CD4-positive, alpha-beta T cell treated with Interferon gamma for 1 hour (primary cell): ENCODE data around the gene DCAF10.
A peak's percentile ranks its signal among the peaks of the same experiment; 100 is the strongest.
"Not testable (repeated sequence)": the region's sequence is repeated elsewhere in the genome, so short reads cannot be mapped to it uniquely, and the experiment has no call there.

Experiments
- DNase-seq: peaks from one replicate; pipeline ENCODE4 v3.0.0-alpha.2; 2020

The DCAF10 gene, protein sequence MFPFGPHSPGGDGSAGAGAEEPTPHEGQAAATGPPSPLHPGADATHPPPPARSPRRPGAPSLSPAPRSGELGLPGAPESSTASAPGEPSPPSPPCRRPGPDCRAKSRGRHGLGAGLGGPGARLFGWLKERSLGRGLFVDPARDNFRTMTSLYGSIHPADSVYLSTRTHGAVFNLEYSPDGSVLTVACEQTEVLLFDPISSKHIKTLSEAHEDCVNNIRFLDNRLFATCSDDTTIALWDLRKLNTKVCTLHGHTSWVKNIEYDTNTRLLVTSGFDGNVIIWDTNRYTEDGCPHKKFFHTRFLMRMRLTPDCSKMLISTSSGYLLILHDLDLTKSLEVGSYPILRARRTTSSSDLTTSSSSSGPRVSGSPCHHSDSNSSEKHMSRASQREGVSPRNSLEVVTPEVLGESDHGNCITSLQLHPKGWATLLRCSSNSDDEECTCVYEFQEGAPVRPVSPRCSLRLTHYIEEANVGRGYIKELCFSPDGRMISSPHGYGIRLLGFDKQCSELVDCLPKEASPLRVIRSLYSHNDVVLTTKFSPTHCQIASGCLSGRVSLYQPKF

DNA sequence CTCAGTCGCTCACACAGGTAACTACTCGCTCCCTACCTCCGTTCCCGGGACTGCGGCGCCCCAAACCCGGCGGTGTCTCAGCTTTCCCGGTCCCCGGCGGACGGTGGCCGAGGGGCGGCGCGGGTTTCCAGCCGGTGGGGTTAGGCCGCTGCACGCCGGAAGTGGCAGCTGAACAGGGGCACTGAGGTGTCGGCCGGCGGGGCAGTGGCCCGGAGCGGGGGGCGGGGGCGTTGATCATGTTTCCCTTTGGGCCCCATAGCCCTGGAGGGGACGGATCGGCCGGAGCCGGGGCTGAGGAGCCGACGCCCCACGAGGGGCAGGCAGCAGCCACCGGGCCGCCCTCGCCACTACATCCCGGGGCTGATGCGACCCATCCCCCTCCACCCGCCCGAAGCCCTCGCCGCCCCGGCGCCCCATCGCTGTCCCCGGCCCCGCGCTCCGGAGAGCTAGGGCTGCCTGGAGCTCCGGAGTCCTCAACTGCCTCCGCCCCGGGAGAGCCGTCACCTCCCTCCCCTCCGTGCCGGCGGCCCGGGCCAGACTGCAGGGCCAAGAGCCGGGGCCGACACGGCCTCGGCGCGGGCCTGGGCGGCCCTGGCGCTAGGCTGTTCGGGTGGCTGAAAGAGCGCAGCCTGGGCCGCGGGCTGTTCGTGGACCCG, at the start of gene DCAF10:
DCAF10 (plus strand) TSS at position 167 of the 656 bp plus-strand sequence; CDS start at position 237, 70 bp downstream.
- DNase-seq = peak; percentile 83

GRCh38 chr9:37751186-37751585, 49.4 kb upstream of the DCAF10 start:
- no peak for DNase-seq

DNA sequence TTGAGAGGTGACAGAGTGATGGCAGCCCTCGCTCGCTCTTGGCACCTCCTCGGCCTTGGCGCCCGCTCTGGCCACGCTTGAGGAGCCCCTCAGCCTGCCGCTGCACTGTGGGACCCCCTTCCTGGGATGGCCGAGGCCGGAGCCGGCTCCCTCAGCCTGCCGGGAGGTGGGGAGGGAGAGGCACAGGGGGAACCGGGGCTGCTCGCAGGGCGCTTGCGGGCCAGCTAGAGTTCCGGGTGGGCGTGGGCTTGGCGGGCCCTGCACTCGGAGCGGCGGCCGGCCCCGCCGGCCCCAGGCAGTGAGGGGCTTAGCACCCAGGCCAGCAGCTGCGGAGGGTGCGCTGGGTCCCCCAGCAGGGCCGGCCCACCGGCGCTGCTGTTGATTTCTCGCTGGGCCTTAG, 48.9 kb upstream of the DCAF10 start:
- not testable (repeated sequence) for DNase-seq

GRCh38 chr9:37752112-37752511, 48.5 kb upstream of the DCAF10 start:
- DNase-seq = not testable (repeated sequence)

DNA sequence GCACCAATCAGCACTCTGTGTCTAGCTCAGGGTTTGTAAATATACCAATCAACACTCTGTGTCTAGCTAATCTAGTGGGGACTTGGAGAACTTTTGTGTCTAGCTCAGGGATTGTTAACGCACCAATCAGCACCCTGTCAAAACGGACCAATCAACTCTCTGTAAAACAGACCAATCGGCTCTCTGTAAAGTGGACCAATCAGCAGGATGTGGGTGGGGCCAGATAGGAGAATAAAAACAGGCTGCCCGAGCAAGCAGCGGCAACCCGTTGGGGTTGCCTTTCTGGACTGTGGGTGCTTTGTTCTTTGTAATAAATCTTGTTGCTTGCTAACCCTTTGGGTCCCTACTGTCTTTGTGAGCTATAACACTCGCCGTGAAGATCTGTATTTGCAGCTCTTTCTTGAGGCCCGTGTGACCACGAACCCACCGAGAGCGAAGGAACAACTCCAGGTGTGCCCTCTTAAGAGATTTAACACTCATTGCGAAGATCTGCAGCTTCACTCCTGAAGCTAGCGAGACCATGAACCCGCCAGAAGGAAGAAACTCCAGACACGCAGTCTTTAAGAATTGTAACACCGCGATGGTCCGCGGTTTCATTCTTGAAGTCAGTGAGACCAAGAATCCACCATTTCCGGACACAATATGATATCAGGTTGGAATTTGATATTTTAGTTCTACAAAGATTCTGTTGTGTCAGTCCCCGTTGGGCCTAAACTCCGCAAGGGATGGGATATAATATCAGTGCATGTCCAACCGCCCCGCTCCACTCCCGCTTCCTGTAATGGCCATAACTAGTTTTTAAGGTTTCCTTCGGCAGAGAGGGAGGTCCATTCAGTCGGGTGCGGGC, 47.7 kb upstream of the DCAF10 start:
- DNase-seq = no peak

GRCh38 chr9:37753489-37754190, 47.0 kb upstream of the DCAF10 start, which contains the start of gene TRMT10B:
Gene TRMT10B (plus strand): TSS chr9:37753805. CDS start chr9:37761932, 8,127 bp downstream.
- DNase-seq = peak; percentile 68

DNA sequence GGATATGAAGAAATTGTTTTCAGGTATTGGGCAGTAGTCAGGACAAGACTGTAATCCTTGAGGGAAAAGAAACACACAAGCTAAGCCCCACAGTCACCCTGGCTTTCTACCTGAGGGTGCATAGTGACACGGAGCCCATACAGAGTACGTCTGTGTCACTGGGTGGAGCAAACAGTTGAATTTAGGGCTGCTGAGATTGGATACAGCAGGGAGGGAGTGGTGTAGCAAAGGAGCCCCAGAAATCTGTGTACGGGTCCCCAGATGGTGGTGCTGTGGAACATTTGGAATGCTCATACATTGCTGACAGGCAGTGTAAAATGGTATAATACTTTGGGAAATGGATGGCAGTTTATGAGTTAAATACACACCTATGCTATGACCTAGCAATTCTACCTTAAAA, 41.9 kb upstream of the DCAF10 start:
- no peak for DNase-seq

DNA sequence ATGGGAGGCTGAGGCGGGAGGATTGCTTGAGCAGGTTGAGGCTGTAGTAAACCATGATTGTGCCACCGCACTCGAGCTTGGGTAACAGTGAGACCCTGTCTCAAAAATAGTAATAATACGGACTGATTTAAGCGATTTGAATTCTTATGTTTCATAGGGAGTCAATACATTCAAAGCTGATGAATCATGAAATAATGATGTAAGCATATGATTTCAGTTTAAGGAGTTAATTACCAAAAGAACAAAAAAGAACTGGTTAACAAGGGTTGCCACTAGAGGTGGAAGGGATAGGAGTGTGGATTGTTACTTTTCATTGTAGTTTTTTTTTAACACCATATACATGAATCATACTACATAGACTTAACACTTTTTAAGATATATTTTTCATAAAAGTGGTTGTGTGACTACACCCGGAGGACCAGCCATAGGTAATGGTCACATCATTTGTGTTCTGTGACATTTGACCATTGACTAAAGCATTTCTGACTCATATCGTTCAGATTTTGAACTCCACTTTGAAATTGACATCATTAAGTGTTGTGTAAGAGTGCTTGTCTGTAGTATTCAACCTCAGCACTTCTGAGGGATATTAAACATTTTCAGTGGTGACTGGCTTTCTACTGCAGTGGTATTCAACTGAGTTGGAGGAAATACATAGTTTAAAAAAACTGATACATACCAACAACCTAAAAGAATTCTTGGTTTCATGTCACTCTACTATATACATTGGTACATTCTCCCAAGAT, 40.0 kb upstream of the DCAF10 start:
- DNase-seq = no peak

DNA sequence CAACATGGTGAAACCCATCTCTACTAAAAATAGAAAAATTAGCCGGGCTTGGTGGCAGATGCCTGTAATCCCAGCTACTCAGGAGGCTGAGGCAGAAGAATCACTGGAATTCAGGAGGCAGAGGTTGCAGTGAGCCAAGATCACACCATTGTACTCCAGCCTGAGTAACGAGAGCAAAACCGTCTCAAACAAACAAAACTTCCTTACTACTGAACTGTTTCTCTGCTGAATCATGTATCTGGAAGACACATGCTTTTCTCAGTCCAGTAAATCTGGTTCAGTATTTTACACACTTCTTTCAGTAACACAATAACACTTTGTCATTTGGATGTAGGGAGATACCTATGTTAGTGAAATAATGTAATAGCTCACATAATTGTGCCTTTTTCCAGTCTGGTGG, 39.1 kb upstream of the DCAF10 start:
- DNase-seq = no peak

- DNase-seq = not testable (repeated sequence)
Measured at GRCh38 chr9:37765263-37765662, 35.3 kb upstream of the DCAF10 start.

GRCh38 chr9:37769306-37769705, 31.3 kb upstream of the DCAF10 start:
- no peak for DNase-seq

- no peak for DNase-seq
Measured at GRCh38 chr9:37769995-37770394, 30.6 kb upstream of the DCAF10 start.

DNA sequence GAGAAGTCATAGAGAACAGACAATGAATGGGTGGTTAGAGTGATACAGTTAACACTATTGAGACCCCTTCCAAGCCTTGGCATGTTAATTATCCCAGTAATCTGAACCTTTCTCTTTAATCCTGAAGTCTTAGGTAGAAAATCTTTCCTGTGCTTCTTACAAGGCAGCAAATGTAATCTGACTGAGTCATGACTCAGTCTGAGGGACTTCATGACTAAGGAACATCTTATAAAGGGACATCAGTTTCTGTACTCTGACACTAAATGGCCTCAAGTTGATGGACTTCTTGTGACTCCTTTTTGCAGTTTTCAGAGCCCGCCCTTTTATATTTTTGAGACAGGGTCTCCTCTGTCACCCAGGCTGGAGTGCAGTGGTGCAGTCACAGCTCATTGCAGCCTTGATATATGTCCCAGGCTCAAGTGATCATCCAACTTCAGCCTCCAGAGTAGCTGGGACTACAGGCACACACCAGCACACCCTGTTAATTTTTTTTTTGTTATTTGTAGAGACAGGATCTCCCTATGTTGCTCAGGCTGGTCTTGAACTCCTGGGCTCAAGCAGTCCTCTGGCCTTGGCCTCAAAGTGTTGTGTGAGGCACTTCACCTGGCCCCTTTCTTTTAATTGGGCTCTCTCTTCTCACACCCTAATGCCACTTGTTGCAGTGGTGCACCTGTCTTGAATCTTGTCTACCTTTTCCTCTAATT, 25.2 kb upstream of the DCAF10 start:
- DNase-seq = no peak

- DNase-seq = no peak
Measured at GRCh38 chr9:37776328-37776727, 24.3 kb upstream of the DCAF10 start.

- DNase-seq = no peak
Measured at GRCh38 chr9:37778534-37778933, 22.1 kb upstream of the DCAF10 start.

DNA sequence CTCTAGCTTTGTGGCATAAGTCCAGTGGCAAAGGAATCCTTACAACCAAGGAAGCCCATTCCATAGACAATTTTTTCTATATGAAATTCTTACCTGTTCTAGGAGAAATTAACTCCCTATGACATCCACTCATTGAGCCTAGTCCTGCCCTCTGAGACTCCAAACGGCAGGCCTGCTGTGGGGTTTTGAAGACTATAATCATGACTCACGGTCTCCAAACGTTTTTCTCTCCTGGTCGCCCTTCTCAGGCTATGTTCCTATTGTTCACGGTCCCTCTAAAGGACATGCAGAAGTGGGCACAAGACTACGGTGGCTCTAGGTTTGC, 16.3 kb upstream of the DCAF10 start:
- no peak for DNase-seq

DNA sequence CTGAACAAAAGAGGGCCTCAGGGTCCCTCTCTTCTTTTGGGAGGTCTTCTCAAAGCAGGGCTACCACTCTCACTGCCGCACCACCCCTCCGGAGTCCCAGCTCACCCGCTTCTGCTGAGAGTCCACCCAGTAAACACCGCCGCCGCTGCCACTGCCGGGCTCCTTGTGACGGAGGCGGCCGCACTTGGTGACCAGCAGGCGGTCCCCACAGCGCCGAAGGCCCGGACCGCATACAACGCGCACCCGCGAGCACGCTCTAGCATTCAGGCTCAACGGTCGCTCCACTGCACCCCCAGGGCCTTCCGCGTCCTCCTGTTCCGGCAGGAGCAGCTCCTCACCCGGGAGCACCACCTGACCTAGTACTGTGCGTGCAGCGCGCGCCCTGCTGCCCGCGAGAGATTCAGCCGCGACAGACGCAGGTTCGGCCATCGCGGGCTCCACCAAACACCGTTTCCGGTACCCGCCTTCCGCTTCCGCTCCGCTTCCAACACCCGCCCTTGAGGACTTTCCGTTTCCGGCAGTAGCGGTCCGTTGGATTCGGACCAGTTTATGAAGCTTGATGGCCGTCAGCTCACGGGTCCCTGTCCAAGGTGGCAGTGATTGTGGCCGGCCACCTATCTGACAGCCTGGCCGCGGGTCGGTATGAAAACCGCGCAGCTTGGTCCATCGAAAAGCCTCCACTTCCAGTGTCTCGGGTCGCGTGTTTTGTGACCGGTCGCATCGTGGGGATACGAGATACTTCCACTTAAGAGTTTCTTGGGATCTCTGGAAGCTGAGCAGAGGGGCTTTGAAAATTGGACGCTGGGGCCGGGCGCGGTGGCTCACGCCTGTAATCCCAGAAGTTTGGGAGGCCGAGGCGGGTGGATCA, 15.7 kb upstream of the DCAF10 start, which contains the start of gene EXOSC3:
EXOSC3 (minus strand) TSS at position 449 of the 868 bp plus-strand sequence; CDS start at position 429, 20 bp downstream.
- DNase-seq = peak; percentile 82

DNA sequence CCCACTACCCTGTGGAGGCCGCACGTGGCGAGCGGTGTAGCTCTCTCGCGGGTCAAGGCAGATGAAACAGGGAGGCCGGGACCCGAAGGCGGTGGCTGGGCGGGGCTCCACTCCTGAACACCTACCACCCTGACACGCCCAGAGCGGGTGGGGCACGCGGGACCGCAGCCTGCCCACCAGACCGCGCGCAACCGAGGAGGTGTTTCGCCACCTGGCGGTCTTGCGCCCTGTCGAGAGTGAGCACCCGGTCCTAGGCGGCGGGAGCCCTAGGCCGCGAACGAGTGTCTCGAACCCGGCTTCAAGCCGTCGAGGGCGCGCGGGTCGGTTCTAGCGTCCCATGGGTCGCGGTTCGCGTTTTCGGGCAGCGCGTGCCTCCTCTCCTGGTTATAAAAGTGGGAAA, 13.5 kb upstream of the DCAF10 start:
- no peak for DNase-seq

DNA sequence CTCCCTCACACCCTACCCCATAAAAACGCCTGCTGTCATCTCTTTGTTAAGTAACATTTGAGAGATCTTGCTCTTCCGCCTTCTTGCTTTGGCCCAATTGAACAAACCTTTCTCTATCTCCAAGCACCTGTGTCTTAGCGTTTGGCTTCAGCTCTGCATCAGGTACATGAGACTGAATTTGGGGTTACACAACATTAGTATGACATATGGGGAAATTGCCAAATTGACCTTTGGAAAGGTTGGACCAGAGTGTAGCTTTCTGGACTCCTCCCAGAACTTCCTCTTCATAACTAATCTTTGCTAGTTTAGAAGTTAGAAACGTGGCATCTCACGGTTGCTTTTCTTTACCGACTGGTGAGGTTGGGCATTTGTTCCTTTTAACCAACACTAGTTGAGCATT, 12.3 kb upstream of the DCAF10 start:
- no peak for DNase-seq

GRCh38 chr9:37790096-37790495, 10.5 kb upstream of the DCAF10 start:
- no peak for DNase-seq
